Ascending aorta (tissue), 2 donors: ENCODE data around the gene TSGA10. TPM values are rescaled to one million over a fixed set of nuclear protein-coding genes. Genes with fewer than 3 reads are reported as not detected.

ENCODE experiments used
- DNase-seq, 2 donors: peaks; one replicate each; pipeline ENCODE4 v3.0.0-alpha.2; 2019; ENCODE audit warnings: low spot score in 2 of 2
- H3K27ac ChIP-seq, 2 donors: fragments of 200-600 bp; sonication (generic); one replicate each; pipeline ENCODE4 v1.5.1; 2016 to 2017; ENCODE audit warnings: mild to moderate bottlenecking in 1 of 2
- H3K27me3 ChIP-seq: fragments of 200-600 bp; sonication (generic); one replicate; pipeline ENCODE4 v1.5.1; 2017
- H3K36me3 ChIP-seq, 2 donors: fragments of 200-600 bp; sonication (generic); one replicate each; pipeline ENCODE4 v1.5.1; 2016
- H3K4me1 ChIP-seq, 2 donors: fragments of 200-600 bp; sonication (generic); one replicate each; pipeline ENCODE4 v1.5.1; 2016 to 2017; ENCODE audit warnings: mild to moderate bottlenecking in 1 of 2
- H3K4me3 ChIP-seq, 2 donors: fragments of 200-600 bp; sonication (generic); one replicate each; pipeline ENCODE4 v1.5.1; 2016 to 2017; ENCODE audit warnings: mild to moderate bottlenecking in 1 of 2
- H3K9me3 ChIP-seq, 2 donors: fragments of 200-600 bp; sonication (generic); one replicate each; pipeline ENCODE4 v1.5.1; 2016
- CTCF ChIP-seq, 3 experiments: fragments of 200-600 bp in 2 of 3; fragments of 450-650 bp in 1 of 3; sonication (generic) in 2 of 3; IDR thresholded peaks; one replicate each; pipeline ENCODE4 v1.5.1; 2016 to 2019; ENCODE audit warnings: antibody characterized with exemption in 3 of 3, mild to moderate bottlenecking in 1 of 3, moderate library complexity in 1 of 3
- intact Hi-C: fragments of 100-400 bp; cut with DNase I; formaldehyde crosslinking; loops from one replicate; pipeline ENCODE4 v1.15.1; 2023
- total RNA-seq: library from RNA; depleted of rRNA; stranded (reverse); fragments of >200 nt; gene quantifications from one replicate; pipeline ENCODE4 v1.1.0, GENCODE V29; 2016

TSGA10 gene
- total RNA-seq, 1 donor from 2014 or later = not detected

GRCh38 chr2:99127981-99128380 is 26.8 kb downstream of the TSGA10 start:
- H3K4me3 ChIP-seq = no peak overlapping the region
- peaks cover 40 to 80% of the 10 kb centered on the region in 2 donors for H3K9me3 ChIP-seq
- intact Hi-C loops = no loop called here
- DNase-seq = no peak
- no peaks in the 10 kb centered on the region for H3K27me3 ChIP-seq
- H3K4me1 ChIP-seq = no peaks in the 10 kb centered on the region
- TF ChIP-seq CTCF (IDR thresholded peaks at IDR 0.05) = no peak
- no peak overlapping the region for H3K27ac ChIP-seq
- peaks cover 8 to 9% of the 10 kb centered on the region in 2 donors for H3K36me3 ChIP-seq

- Histone ChIP-seq H3K27ac (no peak overlapping the region), H3K4me3 (no peak overlapping the region), H3K27me3 (no peaks in the 10 kb centered on the region), H3K36me3 (no peaks in the 10 kb centered on the region), H3K4me1 (no peaks in the 10 kb centered on the region), H3K9me3 (no peaks in the 10 kb centered on the region)
- TF ChIP-seq CTCF (IDR thresholded peaks at IDR 0.05) = no peak
- intact Hi-C loops = no loop called here
- DNase-seq = no peak
Observed at GRCh38 chr2:99112617-99113016, 42.1 kb downstream of the TSGA10 start.

GRCh38 chr2:99111945-99112344 is 42.8 kb downstream of the TSGA10 start:
- no peak for DNase-seq
- TF ChIP-seq CTCF (IDR thresholded peaks at IDR 0.05) = no peak
- no peak overlapping the region for H3K27ac ChIP-seq
- H3K4me3 ChIP-seq = no peak overlapping the region
- H3K36me3 ChIP-seq = no peaks in the 10 kb centered on the region
- intact Hi-C loops = no loop called here
- no peaks in the 10 kb centered on the region for H3K9me3 ChIP-seq
- H3K27me3 ChIP-seq = no peaks in the 10 kb centered on the region
- H3K4me1 ChIP-seq = no peaks in the 10 kb centered on the region

- Histone ChIP-seq H3K27ac (no peak overlapping the region), H3K36me3 (no peaks in the 10 kb centered on the region), H3K4me3 (no peak overlapping the region), H3K27me3 (no peaks in the 10 kb centered on the region), H3K4me1 (no peaks in the 10 kb centered on the region), H3K9me3 (no peaks in the 10 kb centered on the region)
- intact Hi-C loops = no loop called here
- DNase-seq = no peak
- no peak for TF ChIP-seq CTCF (IDR thresholded peaks at IDR 0.05)
Observed at GRCh38 chr2:99111236-99111635, 43.5 kb downstream of the TSGA10 start.

- Histone ChIP-seq H3K4me3 (no peak overlapping the region), H3K27me3 (no peaks in the 10 kb centered on the region), H3K36me3 (no peaks in the 10 kb centered on the region), H3K27ac (no peak overlapping the region), H3K9me3 (no peaks in the 10 kb centered on the region), H3K4me1 (no peaks in the 10 kb centered on the region)
- TF ChIP-seq CTCF (IDR thresholded peaks at IDR 0.05) = no peak
- intact Hi-C loops = no loop called here
- DNase-seq = no peak
Observed at GRCh38 chr2:99106913-99107312, 47.8 kb downstream of the TSGA10 start.

- no peaks in the 10 kb centered on the region for H3K36me3 ChIP-seq
- DNase-seq = no peak
- TF ChIP-seq CTCF (IDR thresholded peaks at IDR 0.05) = no peak
- H3K27ac ChIP-seq = no peak overlapping the region
- no peaks in the 10 kb centered on the region for H3K4me1 ChIP-seq
- H3K9me3 ChIP-seq = no peaks in the 10 kb centered on the region
- intact Hi-C loops = no loop called here
- H3K27me3 ChIP-seq = no peaks in the 10 kb centered on the region
- H3K4me3 ChIP-seq = no peak overlapping the region
Observed at GRCh38 chr2:99104006-99104405, 50.7 kb downstream of the TSGA10 start.
